Heart left ventricle (tissue), 16 donors: ENCODE results near the gene CCK. TPM values are rescaled to one million over a fixed set of nuclear protein-coding genes. Genes with fewer than 3 reads are reported as not detected.

Experiments
- ATAC-seq, 4 donors: fragments of 200-7000 bp; cut with Tn5 transposase; one replicate each; pipeline ENCODE4 v1.9.1; 2020 to 2022; ENCODE audit warnings: moderate library complexity in 4 of 4, mild to moderate bottlenecking in 3 of 4, moderate number of reproducible peaks in 1 of 4
- DNase-seq, 5 donors: peaks; one replicate each; pipeline ENCODE4 v3.0.0-alpha.2; 2020
- H3K27ac ChIP-seq, 12 donors: fragments of 200-600 bp; sonication (generic) in 4 of 12; one replicate each; pipeline versions ENCODE4 v1.5.0 to v1.8.0; 2016 to 2022; ENCODE audit warnings: mild to moderate bottlenecking in 2 of 12
- H3K27me3 ChIP-seq, 9 donors: fragments of 200-600 bp; sonication (generic) in 2 of 9; one replicate each; pipeline versions ENCODE4 v1.5.1 to v1.8.0; 2016 to 2022; ENCODE audit warnings: mild to moderate bottlenecking in 3 of 9
- H3K36me3 ChIP-seq, 9 donors: fragments of 200-600 bp; sonication (generic) in 2 of 9; one replicate each; pipeline versions ENCODE4 v1.5.0 to v1.8.0; 2018 to 2022; ENCODE audit warnings: mild to moderate bottlenecking in 2 of 9
- H3K4me1 ChIP-seq, 12 donors: fragments of 200-600 bp; sonication (generic) in 4 of 12; one replicate each; pipeline versions ENCODE4 v1.5.0 to v1.8.0; 2016 to 2022; ENCODE audit warnings: mild to moderate bottlenecking in 3 of 12
- H3K4me3 ChIP-seq, 12 donors: fragments of 200-600 bp; sonication (generic) in 4 of 12; one replicate each; pipeline versions ENCODE4 v1.5.0 to v1.8.0; 2017 to 2022; ENCODE audit warnings: mild to moderate bottlenecking in 9 of 12, moderate library complexity in 4 of 12
- H3K9me3 ChIP-seq, 12 donors: fragments of 200-600 bp; sonication (generic) in 4 of 12; one replicate each; pipeline versions ENCODE4 v1.5.0 to v1.8.0; 2016 to 2022; ENCODE audit warnings: mild to moderate bottlenecking in 1 of 12
- POLR2A ChIP-seq, 2 donors: fragments of 450-650 bp; IDR thresholded peaks; one replicate each; pipeline ENCODE4 v1.6.1; 2017; ENCODE audit warnings: antibody characterized with exemption in 2 of 2, mild to moderate bottlenecking in 2 of 2, moderate library complexity in 2 of 2
- WGBS, 4 donors: extraction: QIAGEN DNeasy Blood & Tissue Kit in 2 of 4; methylation state at CpG; one replicate each; pipeline versions ENCODE4 v1.1.5 to v1.1.7; 2013 to 2018; 5-methylcytosine and 5-hydroxymethylcytosine counted together
- intact Hi-C, 10 donors: fragments of 100-400 bp; cut with DNase I; formaldehyde crosslinking; loops; one replicate each; pipeline versions ENCODE4 v1.11.1 to v1.14.2; 2022
- polyA plus RNA-seq, 2 donors: library from polyadenylated mRNA; stranded (reverse); fragments of 200-250 nt; gene quantifications; one replicate each; pipeline ENCODE4 v1.2.3, GENCODE V29; 2013
- total RNA-seq, 9 donors: library from RNA; depleted of rRNA in 2 of 9; stranded (reverse); fragments of >200 nt in 2 of 9; fragmentation: NEBNext Ultra II Directional in 3 of 9; extraction: Animal tissue kit (Norgen Biotek cat#: 25700) in 3 of 9; gene quantifications; one replicate each; pipeline versions ENCODE4 v1.1.0 to v1.2.4, GENCODE V29; 2016 to 2023
- TF ChIP-seq, protein P1 (sequence below), 12 donors: fragments of 200-600 bp; sonication (generic) in 4 of 12; IDR thresholded peaks; one replicate each; pipeline versions ENCODE4 v1.5.0 to v1.8.0; 2018 to 2022; ENCODE audit warnings: antibody characterized with exemption in 12 of 12, mild to moderate bottlenecking in 5 of 12
- donor health status: ischemic (EF 13 %, LVEDD 7.1; RV severe dilation, severe dysfunction).
- donor health status: healthy with polysubstance abuse.
- donor health status: DM: no; HTN: yes; CAD: no.
- donor health status: DM: no; HTN: no; CAD: no.
- donor health status: ischemic (EF 25% LVEDD 6.9; RV normal size, moderate dysfunction).
- donor health status: ischemic (EF 25% LVEDD 5.7; RV mildly dilated, moderate dysfunction).
- donor health status: healthy.
- donor health status: DM: yes; HTN: yes; CAD: no.
- donor health status: ischemic (EF 35%, LVEDD 5.7; RV mildly dilated, moderate dysfunction).
- donor health status: nonischemic (EF 11% LVEDD 7.7; RV severe dilation, severe dysfunction).
- donor health status: DM: yes; HTN: yes; CAD: no.
- donor health status: PGD.
- donor health status: ischemic (EF 29% LVEDD 5.4; RV normal size, mild dysfunction).
- donor health status: nonischemic (EF 23%, LVEDD 6.1; RV moderate dilation, normal function).

The CCK gene
- total and polyA plus RNA-seq, 11 donors: not detected

GRCh38 chr3:42256135-42256819 lies 9.7 kb downstream of the CCK start:
- 98 to 100% (median 99%) methylated on average over 1 of the region's 1 CpG for WGBS, 4 donors
- ATAC-seq: no peak
- no peak for DNase-seq
- Histone ChIP-seq H3K27me3 (peaks cover 0 to 42% (median 18%) of the 10 kb centered on the region in 9 donors), H3K9me3 (no peaks in the 10 kb centered on the region), H3K4me3 (no peak overlapping the region), H3K27ac (no peak overlapping the region), H3K4me1 (no peaks in the 10 kb centered on the region), H3K36me3 (no peaks in the 10 kb centered on the region)
- intact Hi-C loops: no loop called here
- TF ChIP-seq, protein P1, sequence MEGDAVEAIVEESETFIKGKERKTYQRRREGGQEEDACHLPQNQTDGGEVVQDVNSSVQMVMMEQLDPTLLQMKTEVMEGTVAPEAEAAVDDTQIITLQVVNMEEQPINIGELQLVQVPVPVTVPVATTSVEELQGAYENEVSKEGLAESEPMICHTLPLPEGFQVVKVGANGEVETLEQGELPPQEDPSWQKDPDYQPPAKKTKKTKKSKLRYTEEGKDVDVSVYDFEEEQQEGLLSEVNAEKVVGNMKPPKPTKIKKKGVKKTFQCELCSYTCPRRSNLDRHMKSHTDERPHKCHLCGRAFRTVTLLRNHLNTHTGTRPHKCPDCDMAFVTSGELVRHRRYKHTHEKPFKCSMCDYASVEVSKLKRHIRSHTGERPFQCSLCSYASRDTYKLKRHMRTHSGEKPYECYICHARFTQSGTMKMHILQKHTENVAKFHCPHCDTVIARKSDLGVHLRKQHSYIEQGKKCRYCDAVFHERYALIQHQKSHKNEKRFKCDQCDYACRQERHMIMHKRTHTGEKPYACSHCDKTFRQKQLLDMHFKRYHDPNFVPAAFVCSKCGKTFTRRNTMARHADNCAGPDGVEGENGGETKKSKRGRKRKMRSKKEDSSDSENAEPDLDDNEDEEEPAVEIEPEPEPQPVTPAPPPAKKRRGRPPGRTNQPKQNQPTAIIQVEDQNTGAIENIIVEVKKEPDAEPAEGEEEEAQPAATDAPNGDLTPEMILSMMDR (IDR thresholded peaks at IDR 0.05): no peak
- no peak for TF ChIP-seq POLR2A (IDR thresholded peaks at IDR 0.05)

DNA sequence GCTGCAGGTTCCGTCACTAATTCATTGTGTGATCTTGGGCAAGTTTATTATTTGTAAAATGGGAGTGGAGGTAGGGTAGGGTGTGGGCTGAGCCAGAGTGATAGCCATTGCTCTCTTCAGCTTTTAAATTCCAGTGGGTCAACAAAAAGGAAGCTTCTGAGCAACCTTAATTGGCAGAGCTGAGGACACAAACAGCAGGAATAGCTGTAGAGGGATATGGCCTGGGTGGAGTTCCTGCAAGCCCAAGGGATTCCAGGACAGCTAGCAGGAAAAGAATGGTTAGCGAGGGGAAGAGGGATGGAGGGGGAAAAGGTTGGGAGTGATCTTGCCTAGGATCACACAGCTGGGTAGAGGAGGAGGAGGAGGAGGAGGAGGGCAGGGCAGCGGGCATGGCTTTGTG lies 11.4 kb downstream of the CCK start:
- H3K4me1 ChIP-seq: no peaks in the 10 kb centered on the region
- H3K4me3 ChIP-seq: no peak overlapping the region
- H3K27ac ChIP-seq: no peak overlapping the region
- 53 to 69% (median 61%) methylated on average over 3 of the region's 3 CpGs for WGBS, 4 donors
- no peaks in the 10 kb centered on the region for H3K9me3 ChIP-seq
- peaks cover 0 to 31% (median 8%) of the 10 kb centered on the region in 9 donors for H3K27me3 ChIP-seq
- no peak for DNase-seq
- no peaks in the 10 kb centered on the region for H3K36me3 ChIP-seq
- ATAC-seq: no peak
- TF ChIP-seq POLR2A (IDR thresholded peaks at IDR 0.05): no peak
- TF ChIP-seq, protein P1 (IDR thresholded peaks at IDR 0.05): no peak
- intact Hi-C loops: loop anchor here in 1 of 10 donors (2.0 kb wide), 1 partner anchor 186 kb away; no protein-coding TSS in a partner anchor

GRCh38 chr3:42250761-42251160 lies 15.2 kb downstream of the CCK start:
- Histone ChIP-seq H3K4me1 (no peaks in the 10 kb centered on the region), H3K36me3 (no peaks in the 10 kb centered on the region), H3K9me3 (no peaks in the 10 kb centered on the region), H3K27me3 (peaks cover 0 to 17% (median 0%) of the 10 kb centered on the region in 9 donors), H3K4me3 (no peak overlapping the region), H3K27ac (no peak overlapping the region)
- 85 to 100% (median 98%) methylated on average over 1 of the region's 1 CpG for WGBS, 4 donors
- TF ChIP-seq POLR2A (IDR thresholded peaks at IDR 0.05): no peak
- TF ChIP-seq, protein P1 (IDR thresholded peaks at IDR 0.05): no peak
- intact Hi-C loops: no loop called here
- no peak for ATAC-seq
- DNase-seq: no peak

GRCh38 chr3:42247576-42248027 lies 18.4 kb downstream of the CCK start:
- DNase-seq: peak in 1 of 5 donors; percentile 41
- 10 to 14% (median 11%) methylated on average over 9 of the region's 9 CpGs for WGBS, 4 donors
- ATAC-seq: peak in 3 of 4 donors; percentile 45 to 58 (median 47)

More at GRCh38 chr3:42247576-42248027, 18.4 kb downstream of the CCK start:
- H3K36me3 ChIP-seq: no peaks in the 10 kb centered on the region
- H3K4me1 ChIP-seq: no peaks in the 10 kb centered on the region
- intact Hi-C loops: loop anchor here (1.0 to 5.0 kb wide), 8 partner anchors 195 to 300 kb away; no protein-coding TSS in a partner anchor
- H3K27me3 ChIP-seq: peaks cover 0 to 8% (median 3%) of the 10 kb centered on the region in 9 donors
- TF ChIP-seq POLR2A (IDR thresholded peaks at IDR 0.05): no peak
- TF ChIP-seq, protein P1 (IDR thresholded peaks at IDR 0.05): peak; percentile 62 to 81 (median 70)
- no peak overlapping the region for H3K4me3 ChIP-seq
- no peaks in the 10 kb centered on the region for H3K9me3 ChIP-seq
- no peak overlapping the region for H3K27ac ChIP-seq
